Measurements from ENCODE around the gene BAIAP2L2. TPM values are rescaled to one million over a fixed set of nuclear protein-coding genes. Genes with fewer than 3 reads are reported as not detected.
A peak's percentile ranks its signal among the peaks of the same experiment; 100 is the strongest.

Gene BAIAP2L2
- polyA plus RNA-seq, 1 donor = 119 TPM

- no CpG with 5 or more reads among the region's 15 CpGs for WGBS (ENCODE audit: insufficient coverage, low lambda C conversion rate)
- Histone ChIP-seq H3K9me3 (ENCODE audit: control insufficient read depth, low read depth, low read length) (peaks cover 2% of the 10 kb centered on the region), H3K27me3 (ENCODE audit: control insufficient read depth, insufficient read depth, low read length) (no peaks in the 10 kb centered on the region), H3K27ac (ENCODE audit: low read length) (peak overlapping the region; percentile 100), H3K4me1 (ENCODE audit: control insufficient read depth, insufficient read depth, low read length) (peaks cover 54% of the 10 kb centered on the region), H3K4me3 (ENCODE audit: low read length) (no peak overlapping the region), H3K36me3 (ENCODE audit: control insufficient read depth, insufficient read depth, low read length) (peaks cover 42% of the 10 kb centered on the region)
- peak in 1 of 2 donors; percentile 48 for DNase-seq
Observed at GRCh38 chr22:38108561-38109319, 1.7 kb downstream of the BAIAP2L2 start.

GRCh38 chr22:38107692-38108515, 2.6 kb downstream of the BAIAP2L2 start:
- H3K4me3 ChIP-seq (ENCODE audit: low read length) = no peak overlapping the region
- WGBS (ENCODE audit: insufficient coverage, low lambda C conversion rate) = no CpG with 5 or more reads among the region's 17 CpGs

DNA sequence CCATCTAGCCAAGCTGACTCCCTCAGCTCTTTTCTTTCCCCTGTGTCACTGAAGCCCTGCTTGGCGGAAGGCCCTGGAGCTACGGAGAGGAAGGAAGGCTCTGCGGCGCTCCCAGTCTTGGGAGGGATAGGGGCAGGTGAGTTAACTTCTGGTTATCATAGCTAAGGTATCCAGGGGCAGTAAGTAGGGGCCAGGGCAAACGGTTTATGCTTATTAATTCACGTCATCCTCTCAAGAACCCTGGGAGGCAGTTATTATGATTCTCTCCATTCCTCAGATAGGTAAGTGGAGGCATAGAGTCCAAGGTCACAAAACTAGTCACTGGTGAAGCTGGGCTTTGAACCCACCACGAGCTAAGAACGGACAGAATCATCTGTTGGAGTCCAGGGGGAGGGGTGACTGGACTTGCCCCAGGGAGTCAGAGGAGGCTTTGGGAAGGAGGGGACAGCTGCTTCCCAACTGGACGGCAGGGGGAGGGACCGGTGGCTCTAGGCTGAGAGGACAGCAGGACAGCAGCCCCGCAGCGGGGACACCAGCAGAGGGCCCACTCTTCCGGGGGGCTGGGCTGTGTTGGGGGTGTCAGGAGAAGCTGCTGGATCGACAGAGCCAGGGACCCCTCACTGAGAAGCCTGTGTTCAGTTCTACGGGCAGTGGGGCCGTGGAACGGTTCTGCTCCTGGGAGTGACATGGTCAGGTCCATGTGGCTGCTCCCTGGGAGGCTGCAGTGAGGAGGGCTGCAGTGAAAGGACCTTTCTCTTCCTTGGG, 3.5 kb downstream of the BAIAP2L2 start:
- Histone ChIP-seq H3K27ac (ENCODE audit: low read length) (peak overlapping the region; percentile 59), H3K9me3 (ENCODE audit: control insufficient read depth, low read depth, low read length) (peaks cover 2% of the 10 kb centered on the region), H3K27me3 (ENCODE audit: control insufficient read depth, insufficient read depth, low read length) (no peaks in the 10 kb centered on the region), H3K4me1 (ENCODE audit: control insufficient read depth, insufficient read depth, low read length) (peaks cover 46% of the 10 kb centered on the region), H3K36me3 (ENCODE audit: control insufficient read depth, insufficient read depth, low read length) (peaks cover 45% of the 10 kb centered on the region), H3K4me3 (ENCODE audit: low read length) (no peak overlapping the region)
- WGBS (ENCODE audit: insufficient coverage, low lambda C conversion rate) = no CpG with 5 or more reads among the region's 17 CpGs
- no peak for DNase-seq

More at GRCh38 chr22:38107692-38108515, 2.6 kb downstream of the BAIAP2L2 start:
- H3K36me3 ChIP-seq (ENCODE audit: control insufficient read depth, insufficient read depth, low read length) = peaks cover 45% of the 10 kb centered on the region
- no peaks in the 10 kb centered on the region for H3K27me3 ChIP-seq (ENCODE audit: control insufficient read depth, insufficient read depth, low read length)
- peaks cover 2% of the 10 kb centered on the region for H3K9me3 ChIP-seq (ENCODE audit: control insufficient read depth, low read depth, low read length)
- H3K4me1 ChIP-seq (ENCODE audit: control insufficient read depth, insufficient read depth, low read length) = peaks cover 50% of the 10 kb centered on the region
- peak; percentile 85 to 95 for DNase-seq
- H3K27ac ChIP-seq (ENCODE audit: low read length) = peak overlapping the region; percentile 100

GRCh38 chr22:38104084-38104483, 6.4 kb downstream of the BAIAP2L2 start:
- Histone ChIP-seq H3K4me1 (ENCODE audit: control insufficient read depth, insufficient read depth, low read length) (peaks cover 33% of the 10 kb centered on the region), H3K9me3 (ENCODE audit: control insufficient read depth, low read depth, low read length) (no peaks in the 10 kb centered on the region), H3K4me3 (ENCODE audit: low read length) (no peak overlapping the region), H3K27me3 (ENCODE audit: control insufficient read depth, insufficient read depth, low read length) (no peaks in the 10 kb centered on the region), H3K27ac (ENCODE audit: low read length) (no peak overlapping the region), H3K36me3 (ENCODE audit: control insufficient read depth, insufficient read depth, low read length) (peaks cover 54% of the 10 kb centered on the region)
- no CpG with 5 or more reads among the region's 6 CpGs for WGBS (ENCODE audit: insufficient coverage, low lambda C conversion rate)
- no peak for DNase-seq

DNA sequence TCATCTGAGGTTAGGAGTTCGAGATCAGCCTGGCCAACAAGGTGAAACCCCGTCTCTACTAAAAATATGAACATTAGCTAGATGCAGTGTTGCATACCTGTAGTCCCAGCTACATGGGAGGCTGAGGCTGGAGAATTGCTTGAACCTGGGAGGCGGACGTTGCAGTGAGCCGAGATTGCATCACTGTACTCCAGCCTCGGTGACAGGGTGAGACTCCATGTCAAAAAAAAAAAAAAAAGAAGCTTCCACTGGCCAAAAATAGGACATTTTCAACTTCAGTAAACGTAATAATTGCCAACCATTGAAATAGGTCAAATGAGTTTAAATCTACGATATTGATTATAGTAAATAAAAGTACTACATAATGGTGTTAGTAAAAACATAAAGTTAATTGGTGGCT, 6.8 kb downstream of the BAIAP2L2 start:
- H3K36me3 ChIP-seq (ENCODE audit: control insufficient read depth, insufficient read depth, low read length) = peaks cover 51% of the 10 kb centered on the region
- no peak overlapping the region for H3K4me3 ChIP-seq (ENCODE audit: low read length)
- no peak for DNase-seq
- no peaks in the 10 kb centered on the region for H3K9me3 ChIP-seq (ENCODE audit: control insufficient read depth, low read depth, low read length)
- no peak overlapping the region for H3K27ac ChIP-seq (ENCODE audit: low read length)
- peaks cover 33% of the 10 kb centered on the region for H3K4me1 ChIP-seq (ENCODE audit: control insufficient read depth, insufficient read depth, low read length)
- H3K27me3 ChIP-seq (ENCODE audit: control insufficient read depth, insufficient read depth, low read length) = no peaks in the 10 kb centered on the region
- 75% methylated on average over 4 of the region's 8 CpGs for WGBS (ENCODE audit: insufficient coverage, low lambda C conversion rate)

DNA sequence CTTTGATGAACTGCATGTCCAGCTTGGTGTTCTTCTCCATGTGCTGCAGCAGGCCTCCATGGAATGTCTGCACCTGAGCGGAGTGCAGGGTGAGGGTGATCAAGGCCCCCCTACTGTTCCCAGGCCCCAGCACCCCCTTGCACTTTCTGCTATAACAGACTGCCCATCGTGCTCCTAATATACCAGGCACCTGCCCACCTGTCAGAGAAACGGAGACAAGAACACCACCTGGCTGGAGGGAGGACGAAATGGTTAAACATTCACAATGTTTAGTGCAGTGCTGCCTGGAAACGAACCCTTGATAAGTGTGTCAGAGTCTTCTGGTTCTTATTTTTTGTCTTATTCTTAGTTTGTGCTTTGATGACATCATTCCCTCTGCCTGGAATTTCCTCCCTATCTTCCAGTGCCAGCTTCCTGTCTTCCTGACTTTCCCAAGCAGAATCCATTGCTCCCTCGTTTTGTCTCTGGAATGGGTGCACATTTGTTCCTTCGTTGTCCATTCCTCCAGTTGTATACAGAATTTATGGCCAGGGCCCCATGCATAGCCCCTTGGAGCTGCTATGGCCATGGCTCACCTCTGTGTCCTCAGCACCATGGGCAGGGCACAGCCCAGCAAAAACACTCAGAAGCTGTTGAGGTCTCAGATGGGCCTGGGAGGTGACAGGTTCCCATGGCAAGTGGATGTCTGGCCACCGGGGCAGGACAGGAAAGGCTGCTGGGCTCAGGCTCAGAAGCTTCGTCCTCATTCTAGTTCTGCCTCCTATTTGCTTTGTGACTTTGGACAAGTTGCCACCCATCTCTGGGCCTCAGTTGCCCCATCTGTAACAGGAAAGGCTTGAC, 11.9 kb downstream of the BAIAP2L2 start:
- no peaks in the 10 kb centered on the region for H3K27me3 ChIP-seq (ENCODE audit: control insufficient read depth, insufficient read depth, low read length)
- peaks cover 29% of the 10 kb centered on the region for H3K4me1 ChIP-seq (ENCODE audit: control insufficient read depth, insufficient read depth, low read length)
- peak overlapping the region; percentile 81 for H3K27ac ChIP-seq (ENCODE audit: low read length)
- peaks cover 53% of the 10 kb centered on the region for H3K36me3 ChIP-seq (ENCODE audit: control insufficient read depth, insufficient read depth, low read length)
- 0% methylated on average over 2 of the region's 9 CpGs for WGBS (ENCODE audit: insufficient coverage, low lambda C conversion rate)
- H3K9me3 ChIP-seq (ENCODE audit: control insufficient read depth, low read depth, low read length) = no peaks in the 10 kb centered on the region
- no peak overlapping the region for H3K4me3 ChIP-seq (ENCODE audit: low read length)
- peak in 1 of 2 donors; percentile 82 for DNase-seq

GRCh38 chr22:38097557-38098409, 12.7 kb downstream of the BAIAP2L2 start:
- WGBS (ENCODE audit: insufficient coverage, low lambda C conversion rate) = no CpG with 5 or more reads among the region's 32 CpGs
- peak overlapping the region; percentile 81 for H3K27ac ChIP-seq (ENCODE audit: low read length)
- peaks cover 57% of the 10 kb centered on the region for H3K36me3 ChIP-seq (ENCODE audit: control insufficient read depth, insufficient read depth, low read length)
- peak in 1 of 2 donors; percentile 37 for DNase-seq
- H3K9me3 ChIP-seq (ENCODE audit: control insufficient read depth, low read depth, low read length) = no peaks in the 10 kb centered on the region
- H3K27me3 ChIP-seq (ENCODE audit: control insufficient read depth, insufficient read depth, low read length) = no peaks in the 10 kb centered on the region
- peaks cover 29% of the 10 kb centered on the region for H3K4me1 ChIP-seq (ENCODE audit: control insufficient read depth, insufficient read depth, low read length)
- no peak overlapping the region for H3K4me3 ChIP-seq (ENCODE audit: low read length)

GRCh38 chr22:38097058-38097457, 13.4 kb downstream of the BAIAP2L2 start:
- H3K9me3 ChIP-seq (ENCODE audit: control insufficient read depth, low read depth, low read length) = no peaks in the 10 kb centered on the region
- no peaks in the 10 kb centered on the region for H3K27me3 ChIP-seq (ENCODE audit: control insufficient read depth, insufficient read depth, low read length)
- H3K36me3 ChIP-seq (ENCODE audit: control insufficient read depth, insufficient read depth, low read length) = peaks cover 61% of the 10 kb centered on the region
- H3K27ac ChIP-seq (ENCODE audit: low read length) = no peak overlapping the region
- H3K4me3 ChIP-seq (ENCODE audit: low read length) = no peak overlapping the region
- DNase-seq = no peak
- peaks cover 26% of the 10 kb centered on the region for H3K4me1 ChIP-seq (ENCODE audit: control insufficient read depth, insufficient read depth, low read length)
- no CpG with 5 or more reads among the region's 15 CpGs for WGBS (ENCODE audit: insufficient coverage, low lambda C conversion rate)

DNA sequence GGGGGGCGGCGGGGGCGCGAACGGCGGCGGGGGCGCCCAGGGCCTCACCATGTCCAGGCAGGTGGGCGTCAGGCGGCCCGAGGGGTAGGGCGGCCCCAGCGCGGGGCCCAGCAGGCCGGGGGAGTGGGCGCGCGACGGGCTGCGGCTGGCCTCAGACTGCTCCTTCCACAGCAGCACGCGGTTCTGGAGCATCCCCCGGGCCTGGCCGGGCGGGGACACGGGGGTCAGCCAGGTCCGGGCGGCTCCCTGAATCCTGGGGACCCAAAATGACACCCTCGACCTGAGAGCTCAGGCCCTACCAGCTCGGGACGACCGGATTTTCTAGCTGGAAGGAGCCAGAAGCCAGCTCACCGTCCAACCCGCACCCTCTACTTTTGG, 21.0 kb downstream of the BAIAP2L2 start:
- peaks cover 10% of the 10 kb centered on the region for H3K27me3 ChIP-seq (ENCODE audit: control insufficient read depth, insufficient read depth, low read length)
- no peak overlapping the region for H3K4me3 ChIP-seq (ENCODE audit: low read length)
- peaks cover 71% of the 10 kb centered on the region for H3K36me3 ChIP-seq (ENCODE audit: control insufficient read depth, insufficient read depth, low read length)
- DNase-seq = no peak
- H3K4me1 ChIP-seq (ENCODE audit: control insufficient read depth, insufficient read depth, low read length) = no peaks in the 10 kb centered on the region
- no CpG with 5 or more reads among the region's 34 CpGs for WGBS (ENCODE audit: insufficient coverage, low lambda C conversion rate)
- H3K27ac ChIP-seq (ENCODE audit: low read length) = no peak overlapping the region
- no peaks in the 10 kb centered on the region for H3K9me3 ChIP-seq (ENCODE audit: control insufficient read depth, low read depth, low read length)
